8988T (cell line): ENCODE results near the gene LRP1.

Experiments
- DNase-seq: peaks from one replicate; pipeline ENCODE4 v3.0.0; 2011

LRP1 gene

DNA sequence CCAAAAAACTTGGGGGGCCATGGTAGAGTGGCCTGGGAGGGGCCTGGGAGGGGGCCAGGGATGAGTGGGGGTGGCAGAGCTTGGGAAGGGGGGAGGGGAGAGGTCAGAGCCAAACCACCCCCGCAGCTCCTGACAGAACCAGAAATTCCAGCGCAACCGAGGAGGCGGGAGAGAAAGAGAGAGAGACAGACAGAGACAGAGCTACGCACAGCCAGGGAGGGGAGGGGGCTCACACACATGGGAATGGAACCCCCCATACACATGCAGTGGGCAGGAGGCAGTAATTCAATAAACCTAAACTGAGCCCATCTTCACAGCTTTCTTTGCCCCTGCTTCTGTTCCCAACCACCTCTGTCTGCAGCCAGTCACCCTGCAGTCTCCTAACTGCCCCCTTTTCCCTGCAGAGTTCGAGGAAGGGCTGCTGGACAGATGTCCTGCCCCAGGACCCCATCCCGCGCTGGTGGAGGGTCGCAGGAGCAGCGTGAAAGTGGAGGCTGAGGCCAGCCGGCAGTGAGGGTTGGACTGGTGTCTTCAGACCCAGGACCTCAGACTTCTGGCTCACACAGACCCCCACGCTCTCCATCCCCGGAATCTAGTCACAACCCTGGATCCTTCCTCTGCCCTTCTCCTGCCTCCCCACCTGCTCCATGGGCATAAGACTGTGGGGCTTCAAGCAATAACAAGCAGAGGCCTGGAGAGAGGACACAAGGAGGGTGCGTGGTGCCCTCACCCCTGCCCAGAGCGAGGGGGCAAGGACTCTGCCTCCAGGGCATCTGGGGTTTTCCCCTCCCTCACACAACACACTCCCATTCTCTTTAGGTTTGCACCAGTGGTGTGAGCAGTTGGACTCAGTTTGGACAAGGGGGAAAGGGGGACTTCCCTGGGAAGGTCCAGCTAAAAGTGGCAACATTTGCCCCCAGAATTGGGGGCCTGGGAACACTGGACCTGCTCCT is 33.8 kb upstream of the LRP1 start:
- no peak for DNase-seq

DNA sequence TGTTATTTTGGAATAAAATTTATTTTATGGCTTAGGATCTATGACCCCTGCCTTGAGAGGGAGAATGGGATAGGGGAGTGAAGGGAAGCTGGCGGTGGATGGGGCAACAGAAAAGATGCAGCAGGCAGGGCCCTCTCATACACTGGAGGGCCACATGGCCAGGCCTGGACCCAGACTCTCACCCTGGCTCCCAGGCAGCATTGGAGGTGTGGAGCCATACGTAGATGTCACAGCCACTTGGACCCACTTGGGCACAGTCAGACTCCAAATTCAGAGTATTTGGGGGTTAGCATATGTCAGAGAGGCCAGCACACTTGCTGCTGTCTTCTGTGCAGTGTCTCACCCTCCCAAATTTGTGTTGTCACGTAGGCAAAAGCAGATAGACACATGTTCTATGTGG is 32.8 kb upstream of the LRP1 start:
- no peak for DNase-seq

DNA sequence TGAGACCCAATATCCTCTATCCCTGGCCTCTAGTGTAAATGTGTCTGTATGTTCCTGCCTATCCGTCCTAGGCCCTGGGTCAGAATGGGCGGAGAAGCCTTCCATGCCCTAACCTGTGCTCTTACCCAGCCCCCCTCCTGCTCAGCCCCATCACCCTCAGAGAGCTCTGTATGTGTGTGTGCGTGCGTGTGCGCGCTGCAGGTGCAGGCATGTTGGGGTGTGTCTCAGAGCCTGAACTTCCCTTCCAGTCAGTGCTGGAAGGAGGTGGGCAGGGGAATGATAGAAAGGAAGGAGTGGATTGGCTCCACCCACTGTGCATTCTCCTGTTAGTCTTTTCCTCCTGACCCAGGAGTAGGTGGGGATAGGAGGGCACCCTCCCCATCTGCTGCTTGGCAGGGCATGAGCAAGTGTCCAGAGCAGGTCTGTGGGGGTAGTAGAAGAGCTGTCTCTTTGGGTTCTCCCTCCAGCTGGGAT is 32.1 kb upstream of the LRP1 start:
- no peak for DNase-seq

DNA sequence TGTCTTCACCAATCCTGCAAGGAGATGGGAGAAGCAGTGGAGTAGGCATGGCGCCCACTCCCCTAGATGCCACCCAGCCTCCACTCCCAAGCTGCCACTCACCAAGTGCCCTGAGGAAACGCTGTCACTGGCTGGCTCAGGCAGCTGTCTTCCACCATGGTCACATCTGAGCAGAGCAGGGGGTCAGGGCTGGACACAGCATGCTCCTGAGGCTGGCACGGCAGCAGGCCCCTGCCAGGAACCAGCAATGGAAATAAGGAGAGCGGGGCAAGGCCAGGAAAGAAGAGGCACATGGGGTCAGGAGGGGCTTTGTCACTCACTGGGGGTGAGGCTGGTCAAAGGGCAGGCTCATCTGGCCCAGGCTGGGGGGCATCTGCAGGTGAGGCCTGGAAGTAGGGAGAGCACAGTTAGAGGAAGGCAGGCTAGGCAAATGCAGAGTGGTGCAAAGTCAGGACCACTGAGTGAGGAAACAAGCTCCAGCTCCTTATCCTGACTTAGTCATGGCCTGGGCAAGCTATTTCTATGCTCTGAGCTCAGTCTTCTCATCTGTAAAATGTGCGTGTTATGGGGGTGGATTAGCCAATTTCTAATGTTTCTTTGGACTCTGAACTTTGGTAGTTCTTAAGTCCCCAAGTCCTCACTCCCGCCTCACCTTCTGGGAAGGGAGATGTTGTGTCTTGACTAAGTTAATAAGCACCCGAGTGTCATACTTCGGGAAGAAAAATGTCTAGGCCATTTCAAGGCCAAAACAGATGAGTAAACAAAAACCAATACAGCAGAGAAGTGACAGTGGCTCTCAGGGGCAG is 31.3 kb upstream of the LRP1 start:
- no peak for DNase-seq

DNA sequence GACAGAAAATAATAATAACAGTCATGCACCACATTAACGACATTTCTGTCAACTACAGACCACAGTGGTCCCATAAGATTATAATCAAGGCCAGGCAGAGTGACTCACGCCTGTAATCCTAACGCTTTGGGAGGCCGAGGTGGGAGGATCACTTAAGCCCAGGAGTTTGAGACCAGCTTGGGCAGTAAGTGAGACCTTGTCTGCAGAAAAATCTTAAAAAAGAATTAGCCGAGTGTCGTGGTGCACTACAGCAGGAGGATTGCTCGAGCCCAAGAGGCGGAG is 30.8 kb upstream of the LRP1 start:
- no peak for DNase-seq

DNA sequence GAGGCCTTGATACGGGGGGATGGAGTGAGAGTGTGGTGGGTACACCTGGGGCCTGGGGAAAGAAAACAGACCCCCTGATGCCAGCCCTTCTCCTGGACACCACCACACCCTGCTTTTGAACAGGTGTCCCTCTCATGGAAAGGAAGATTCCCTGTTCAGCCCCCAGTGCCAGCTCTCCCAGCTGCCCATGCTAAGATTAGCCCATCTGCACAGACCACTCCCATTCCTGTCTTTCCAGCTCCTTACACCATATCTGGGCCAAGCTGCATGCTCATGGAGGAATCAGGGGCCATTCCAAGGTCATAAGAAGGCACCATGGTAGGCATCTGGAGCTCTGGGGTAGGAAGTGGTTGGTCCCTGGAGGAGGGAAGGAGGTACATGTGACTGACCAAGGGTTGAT is 29.7 kb upstream of the LRP1 start:
- no peak for DNase-seq

DNA sequence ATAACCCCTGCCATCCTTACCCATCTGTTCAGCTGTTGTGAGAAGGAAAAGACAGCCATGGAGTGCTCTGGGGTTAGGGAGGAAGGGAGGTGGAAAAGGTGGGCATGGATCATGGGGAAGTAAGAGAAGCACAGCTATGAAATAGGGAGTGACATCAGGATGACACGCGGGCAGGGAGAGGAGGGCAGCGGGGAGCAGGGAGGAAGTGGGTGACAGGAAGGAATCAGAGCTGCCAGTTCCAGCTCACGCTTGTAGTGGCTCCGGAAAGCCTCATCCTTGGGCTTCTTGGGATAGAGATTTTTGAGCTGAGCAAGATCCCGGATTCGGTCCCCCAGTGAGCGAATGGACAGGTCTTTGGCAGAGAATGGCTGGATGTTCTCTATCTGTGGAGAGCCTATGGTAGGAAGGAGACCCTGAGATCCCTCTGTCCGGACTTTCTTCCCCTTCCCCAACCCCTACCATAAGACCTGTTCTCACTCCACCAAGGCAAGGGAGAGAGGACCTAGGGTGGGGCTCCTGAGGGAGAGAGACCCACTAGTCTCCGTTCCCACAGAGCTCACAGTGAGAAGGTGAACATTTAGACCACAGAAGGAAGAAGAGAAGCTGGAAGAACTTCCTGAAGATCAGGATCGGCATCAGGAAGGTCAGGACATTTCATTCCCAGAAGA is 29.1 kb upstream of the LRP1 start:
- DNase-seq = no peak

DNA sequence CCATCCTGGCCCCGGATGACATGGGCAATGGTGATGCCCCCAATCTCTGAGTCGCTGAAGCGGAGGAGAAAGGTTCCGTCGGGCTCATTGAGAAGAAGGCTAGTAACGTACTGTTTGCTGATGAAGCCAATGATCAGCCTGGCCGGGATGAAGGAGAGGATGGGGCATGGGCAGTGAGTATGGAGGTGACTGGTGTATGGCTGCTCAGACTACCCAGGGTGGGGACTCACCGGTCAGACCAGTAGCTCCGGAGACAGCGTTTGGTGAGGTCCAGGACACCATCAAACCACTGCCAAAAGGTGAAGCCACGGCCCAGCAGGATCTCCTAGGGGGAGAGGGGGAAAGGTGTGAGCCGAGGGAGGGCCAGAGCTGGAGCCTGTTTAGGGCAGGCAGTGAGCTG is 28.5 kb upstream of the LRP1 start:
- DNase-seq = no peak

DNA sequence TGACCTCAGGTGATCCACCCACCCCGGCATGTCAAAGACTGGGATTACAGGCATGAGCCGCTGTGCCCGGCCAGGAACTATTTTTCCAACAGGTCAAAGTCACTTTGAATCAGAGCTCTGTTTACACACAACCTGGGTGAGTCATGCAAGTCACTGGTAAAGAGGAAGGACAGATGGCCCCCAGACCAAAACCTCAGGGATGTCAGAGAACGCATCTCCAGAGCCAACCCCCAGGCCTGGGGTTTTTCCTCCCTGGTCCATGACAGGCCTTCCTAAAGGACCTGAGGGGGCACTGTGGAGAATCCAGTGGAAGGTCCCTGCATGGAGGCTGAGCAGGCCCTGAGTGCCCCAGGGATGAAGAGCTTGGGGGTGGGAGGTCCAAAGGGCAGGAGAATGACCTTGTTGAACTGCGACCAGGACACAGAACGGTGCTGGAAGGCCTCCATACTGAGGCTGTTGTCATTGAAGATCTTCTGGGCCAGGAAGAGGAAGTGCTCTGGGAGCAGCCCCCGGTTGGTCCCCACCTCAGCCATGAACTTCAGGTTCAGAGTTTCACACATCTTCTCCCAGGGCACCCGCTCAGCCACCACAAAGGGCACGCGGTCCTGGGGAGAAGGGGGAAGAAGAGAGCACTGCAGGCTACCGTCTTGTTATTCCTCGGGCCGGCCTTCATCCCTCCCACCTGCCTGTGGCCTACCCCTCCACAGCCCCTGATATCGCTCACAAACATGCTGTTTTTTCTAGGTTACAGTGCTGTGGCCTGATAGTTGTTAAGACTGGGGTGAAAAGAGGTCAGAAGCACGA is 26.2 kb upstream of the LRP1 start:
- no peak for DNase-seq

DNA sequence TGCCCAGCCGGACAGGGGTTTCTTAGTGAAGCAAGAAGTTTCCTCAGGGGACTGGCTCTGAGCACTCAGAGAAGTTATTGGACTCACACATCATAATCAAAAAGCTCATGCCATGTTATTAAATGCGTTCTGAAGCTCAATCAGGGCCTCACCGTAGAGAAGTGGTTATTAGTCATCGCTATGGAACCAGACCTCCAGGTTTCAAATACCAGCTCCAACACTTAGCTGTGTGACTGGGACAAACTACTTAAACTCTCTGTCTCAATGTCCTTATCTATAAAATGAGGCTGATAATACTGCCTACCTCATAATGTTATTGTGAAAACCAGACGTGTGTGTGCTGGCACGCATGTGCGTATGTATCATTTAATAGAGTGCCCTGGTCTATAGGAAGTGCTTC is 24.4 kb upstream of the LRP1 start:
- DNase-seq = no peak

DNA sequence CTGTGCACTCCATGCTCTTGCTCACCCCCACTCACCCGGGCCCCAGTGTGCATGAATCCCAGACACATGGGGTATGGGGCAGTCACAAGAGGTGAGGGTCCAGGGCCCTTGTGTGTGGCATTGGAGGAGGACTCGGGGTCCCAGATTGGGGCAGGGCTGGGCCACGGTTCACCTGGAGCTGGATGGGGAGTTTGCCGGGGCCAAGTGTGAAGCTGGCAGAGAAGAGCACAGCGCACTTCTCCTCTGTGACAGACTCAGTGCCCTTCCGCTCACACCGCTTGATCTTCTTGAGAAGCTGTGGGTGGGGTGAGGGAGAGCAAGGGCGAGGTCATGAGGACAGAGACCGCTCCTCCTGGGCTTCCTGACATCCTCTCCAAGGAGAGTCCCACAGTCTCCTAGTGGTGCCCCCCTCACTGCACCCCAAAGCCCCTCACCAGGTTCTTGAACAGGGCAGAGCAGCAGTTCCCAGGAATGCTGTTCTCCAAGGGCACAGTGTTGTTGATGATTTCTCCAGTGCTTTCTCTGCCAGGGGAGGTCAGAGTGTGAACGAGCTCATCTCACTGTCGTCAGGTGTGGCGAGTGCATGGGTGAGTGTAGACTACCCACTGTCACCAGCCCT is 23.9 kb upstream of the LRP1 start:
- no peak for DNase-seq

DNA sequence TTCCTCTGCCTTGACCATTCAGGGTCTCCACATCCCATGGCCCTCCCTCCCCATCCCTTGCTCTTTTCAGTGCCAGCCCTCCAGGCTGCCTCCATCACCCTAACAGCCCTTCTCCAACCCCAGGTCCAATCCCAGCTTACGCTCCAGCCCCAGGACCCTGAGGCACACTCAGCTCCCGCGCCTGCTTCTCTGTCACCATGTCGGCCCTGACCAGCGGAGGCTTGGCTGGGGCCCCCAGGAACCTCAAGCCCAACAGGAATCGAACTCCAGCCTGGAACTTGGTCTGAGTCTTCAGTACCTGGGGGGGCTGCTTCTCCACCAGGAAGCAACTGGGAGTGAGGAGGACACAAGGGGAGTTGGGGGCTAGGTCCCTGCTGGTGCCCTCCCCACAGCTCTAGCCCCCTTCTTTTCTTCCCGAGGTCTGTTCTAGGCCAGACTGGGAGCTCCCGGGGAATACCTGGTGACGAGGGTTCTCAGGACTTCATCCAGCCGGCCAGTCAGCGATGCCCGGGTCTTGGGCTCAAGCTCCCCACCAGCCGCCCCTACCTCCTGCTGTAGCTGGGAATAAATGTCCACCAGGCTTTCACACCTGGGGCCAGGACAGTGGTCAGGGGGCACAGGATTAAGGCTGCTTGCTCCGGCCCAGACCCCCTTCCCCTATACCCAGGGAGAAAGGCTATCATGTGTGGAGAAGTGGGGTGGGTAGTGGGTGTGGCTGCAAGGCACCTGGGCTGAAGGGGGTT is 23.1 kb upstream of the LRP1 start:
- no peak for DNase-seq

DNA sequence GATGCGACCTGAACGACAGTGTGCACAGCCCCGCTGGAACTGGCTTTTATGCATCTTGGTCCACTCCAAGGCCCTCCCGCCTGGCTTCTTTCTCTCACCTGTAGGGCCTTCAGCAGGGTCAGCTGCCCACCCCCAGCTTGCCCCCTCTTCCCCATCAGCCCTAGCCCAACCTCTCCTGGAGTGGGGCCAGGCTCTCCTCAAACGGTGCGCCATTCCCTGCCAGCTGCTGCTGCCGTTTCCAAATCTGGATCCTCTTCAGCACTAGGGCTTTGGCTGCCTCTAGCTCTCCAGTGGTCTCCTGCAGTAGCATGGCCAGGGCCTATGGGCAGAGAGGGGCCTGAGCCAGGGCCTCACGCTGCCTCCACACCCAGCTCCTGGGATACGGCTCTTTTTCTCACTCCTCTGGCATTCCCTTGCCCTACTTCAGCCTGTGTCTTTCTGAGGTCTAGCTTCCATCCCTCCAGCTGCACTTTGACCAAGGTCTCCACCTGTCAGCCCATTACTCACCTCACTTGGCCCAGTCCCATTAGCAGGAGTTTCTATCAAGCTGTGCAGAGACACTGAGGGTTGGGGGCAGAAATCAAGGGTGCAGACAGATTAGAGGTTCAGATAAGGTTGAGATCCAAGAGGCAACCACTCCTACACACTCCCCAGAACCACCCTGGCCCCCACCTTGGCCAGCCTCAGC is 22.1 kb upstream of the LRP1 start:
- DNase-seq = no peak

DNA sequence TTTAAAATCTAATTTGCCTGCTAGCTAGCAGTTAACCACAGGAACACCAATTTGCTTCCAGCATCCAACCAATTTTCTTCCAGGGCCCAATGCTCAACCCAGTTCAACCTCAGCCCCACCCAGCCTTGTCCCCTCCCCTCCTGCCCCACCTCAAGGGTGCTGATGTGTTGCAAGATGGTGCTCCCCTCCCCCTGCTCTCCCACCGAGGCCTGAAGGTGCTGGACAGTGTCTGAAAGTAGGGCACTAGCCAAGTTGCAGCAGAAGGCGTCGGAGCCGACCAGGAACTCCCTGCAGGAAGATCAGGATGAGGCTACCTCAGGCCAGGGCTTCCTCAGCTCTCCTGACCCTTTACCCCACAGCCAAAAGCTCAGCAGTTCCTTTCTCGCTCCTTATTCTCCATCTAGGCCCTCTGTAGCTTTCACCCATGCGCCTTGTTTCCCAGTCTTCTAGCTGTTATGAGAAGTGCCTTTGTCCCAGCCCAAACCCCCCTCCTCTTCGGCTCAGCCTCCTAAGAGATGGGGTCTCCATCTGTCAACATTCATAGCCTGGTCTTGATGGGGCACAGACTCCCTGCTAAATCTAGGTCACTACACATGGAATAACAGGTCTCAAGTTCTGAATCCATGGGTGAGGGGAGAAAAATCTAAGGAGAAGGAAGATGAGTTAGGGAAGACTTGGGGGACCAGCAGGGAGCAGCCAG is 20.7 kb upstream of the LRP1 start:
- DNase-seq = no peak

DNA sequence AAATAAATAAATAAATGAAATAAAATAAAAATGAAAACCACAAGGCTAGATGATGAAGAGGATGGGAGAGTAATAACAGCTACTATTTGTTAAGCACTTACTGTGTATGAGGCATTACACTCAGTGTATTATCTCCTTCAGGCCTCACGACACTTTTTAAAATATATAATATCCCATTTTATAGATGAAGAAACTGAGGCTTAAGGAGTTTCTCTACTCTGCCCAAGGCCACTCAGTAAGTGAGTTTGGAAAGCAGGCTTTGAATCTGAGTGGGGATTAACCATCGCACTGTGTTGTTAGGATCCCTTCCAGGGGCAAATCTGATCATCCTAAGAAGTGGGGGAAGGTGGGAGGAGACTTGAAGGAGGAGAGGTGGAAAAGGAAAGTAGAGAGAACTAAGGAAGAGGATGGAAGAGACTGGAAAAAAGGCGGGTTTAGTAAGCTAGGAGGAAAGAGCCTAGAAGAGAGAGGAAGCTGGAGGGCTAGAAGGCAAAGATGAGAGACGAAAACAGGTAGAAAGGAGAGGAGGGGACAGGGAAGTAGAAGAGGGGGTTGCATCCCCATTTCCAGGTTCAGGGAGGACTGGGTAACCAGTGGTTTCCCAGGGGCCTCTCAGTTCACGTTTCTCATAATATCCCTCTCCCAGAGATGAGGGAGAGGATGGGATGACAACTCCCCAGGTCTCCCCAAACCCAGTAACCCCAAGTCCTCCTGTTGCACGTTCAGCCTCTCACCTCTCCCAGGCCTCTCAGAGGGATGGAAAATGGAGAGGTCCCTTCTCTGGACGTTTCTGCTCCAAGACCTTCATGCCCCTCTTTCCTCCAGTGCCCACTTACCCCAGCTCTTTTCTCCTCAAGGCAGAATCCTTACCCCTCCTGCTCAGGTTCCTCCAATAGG is 18.8 kb upstream of the LRP1 start:
- no peak for DNase-seq

DNA sequence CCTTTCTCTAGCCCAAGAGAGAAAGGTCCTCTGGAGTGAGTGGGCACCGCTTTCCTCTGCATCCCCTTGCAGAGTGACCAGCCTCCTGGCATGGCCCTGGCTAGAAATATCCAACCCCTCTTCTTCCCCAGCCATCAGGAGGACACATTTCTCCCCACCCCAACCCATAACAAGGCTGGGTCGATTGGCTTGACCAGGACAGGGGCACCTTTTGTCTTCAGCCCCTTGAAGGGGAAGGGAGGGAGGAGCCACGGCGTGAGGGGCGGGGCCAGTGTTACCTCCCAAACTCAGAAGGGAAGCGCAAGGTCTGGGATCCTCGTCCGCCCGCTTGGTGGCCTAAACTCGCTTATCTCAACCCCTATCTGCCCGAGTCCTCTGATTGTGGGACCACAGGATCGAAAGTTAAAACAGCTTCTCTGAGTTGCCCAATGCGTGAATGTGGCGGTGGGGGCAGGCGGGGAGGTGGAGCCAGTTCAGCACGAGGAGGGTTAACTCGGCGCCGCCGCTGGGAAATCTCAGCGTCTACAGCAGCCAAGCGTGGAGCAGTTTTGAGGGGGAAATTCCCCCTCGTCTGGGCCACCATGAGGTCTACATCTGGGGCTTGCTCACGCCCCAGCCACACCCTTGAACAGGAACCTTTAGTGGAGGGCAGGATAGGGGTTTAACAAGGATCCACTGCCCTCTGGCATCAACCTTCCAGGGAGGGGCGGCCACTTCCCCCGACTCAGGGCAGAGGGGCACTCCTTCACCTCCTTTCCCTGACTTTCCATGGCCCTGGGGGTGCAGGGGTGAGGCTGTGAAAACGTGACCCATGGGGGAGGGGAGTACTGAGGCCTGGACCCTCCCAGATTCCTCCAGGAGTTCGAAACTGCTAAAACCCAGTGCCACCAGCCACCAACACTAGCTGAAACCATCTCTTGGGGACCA is 17.9 kb upstream of the LRP1 start:
- no peak for DNase-seq

DNA sequence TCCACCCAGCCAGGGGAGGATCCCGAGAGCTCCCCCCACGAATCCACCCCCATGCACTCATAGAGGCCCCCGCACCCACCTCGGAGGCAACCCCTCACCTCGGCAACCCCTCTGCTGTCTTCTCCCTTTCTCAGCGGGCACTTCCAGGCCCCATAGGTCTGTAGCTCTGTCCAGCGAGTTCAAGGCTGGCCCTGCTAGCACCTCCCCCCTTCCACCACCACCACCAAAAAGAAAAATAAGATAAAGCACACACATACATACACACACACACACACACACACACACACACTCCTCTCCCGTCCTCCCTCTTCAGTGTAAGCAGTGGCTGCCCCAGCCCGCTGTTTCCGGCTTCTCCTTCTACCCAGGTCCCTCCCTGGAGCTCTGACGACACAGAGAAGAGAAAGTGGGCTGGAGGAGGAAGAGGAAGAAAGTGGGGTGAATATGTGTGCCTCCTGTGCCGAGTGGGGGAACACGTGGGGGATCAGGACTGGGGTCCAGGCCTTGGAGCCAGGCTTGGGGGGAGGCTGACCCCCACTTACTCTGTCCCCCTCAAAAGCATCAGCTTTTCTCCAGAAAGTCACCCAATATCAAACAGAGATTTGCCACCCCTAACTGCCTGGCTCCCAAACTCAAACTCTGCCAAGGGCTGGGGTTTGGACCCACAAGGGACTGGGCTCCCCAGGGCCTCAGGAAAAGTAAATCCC is 17.1 kb upstream of the LRP1 start, which contains the start of gene STAT6:
TSS of gene STAT6 (minus strand) at position 332 of the 704 bp plus-strand sequence. CDS start 3,084 bp downstream, outside the sequence.
- peak; percentile 24 for DNase-seq
